Hematopoietic multipotent progenitor cell (in vitro differentiated cells): ENCODE data around the gene ADRM1. TPM values are rescaled to one million over a fixed set of nuclear protein-coding genes. Genes with fewer than 3 reads are reported as not detected.

Experiments used
- DNase-seq, 3 donors: peaks; one replicate each; pipeline ENCODE4 v3.0.0-alpha.2; 2011 to 2015; ENCODE audit warnings: low read depth in 2 of 3, low spot score in 2 of 3
- total RNA-seq: library from RNA; depleted of rRNA; stranded (reverse); fragments of >200 nt; gene quantifications from one replicate; pipeline ENCODE4 v1.2.3, GENCODE V29; 2012

The ADRM1 gene
- total RNA-seq, 1 donor: 90.5 TPM

DNA sequence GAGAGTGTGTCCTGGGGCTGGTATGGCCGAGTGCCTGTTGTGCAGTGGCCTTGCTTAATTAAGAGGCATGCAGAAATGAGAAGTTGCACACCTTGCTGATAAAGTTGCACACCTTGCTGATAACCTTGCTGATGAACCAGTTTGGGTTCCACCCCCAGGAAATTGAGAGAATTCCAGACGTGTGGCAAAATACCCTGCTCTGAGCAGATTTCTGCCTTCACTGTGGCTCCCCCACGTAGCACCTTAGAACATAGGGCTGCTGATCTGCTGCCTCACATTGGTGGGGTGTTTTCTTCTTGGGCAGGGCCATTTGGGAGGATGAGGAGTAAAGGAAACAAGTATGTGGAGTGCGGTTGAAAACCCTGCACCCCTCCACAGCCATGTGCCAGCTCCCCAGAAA is 22.5 kb upstream of the ADRM1 start:
- DNase-seq: no peak

DNA sequence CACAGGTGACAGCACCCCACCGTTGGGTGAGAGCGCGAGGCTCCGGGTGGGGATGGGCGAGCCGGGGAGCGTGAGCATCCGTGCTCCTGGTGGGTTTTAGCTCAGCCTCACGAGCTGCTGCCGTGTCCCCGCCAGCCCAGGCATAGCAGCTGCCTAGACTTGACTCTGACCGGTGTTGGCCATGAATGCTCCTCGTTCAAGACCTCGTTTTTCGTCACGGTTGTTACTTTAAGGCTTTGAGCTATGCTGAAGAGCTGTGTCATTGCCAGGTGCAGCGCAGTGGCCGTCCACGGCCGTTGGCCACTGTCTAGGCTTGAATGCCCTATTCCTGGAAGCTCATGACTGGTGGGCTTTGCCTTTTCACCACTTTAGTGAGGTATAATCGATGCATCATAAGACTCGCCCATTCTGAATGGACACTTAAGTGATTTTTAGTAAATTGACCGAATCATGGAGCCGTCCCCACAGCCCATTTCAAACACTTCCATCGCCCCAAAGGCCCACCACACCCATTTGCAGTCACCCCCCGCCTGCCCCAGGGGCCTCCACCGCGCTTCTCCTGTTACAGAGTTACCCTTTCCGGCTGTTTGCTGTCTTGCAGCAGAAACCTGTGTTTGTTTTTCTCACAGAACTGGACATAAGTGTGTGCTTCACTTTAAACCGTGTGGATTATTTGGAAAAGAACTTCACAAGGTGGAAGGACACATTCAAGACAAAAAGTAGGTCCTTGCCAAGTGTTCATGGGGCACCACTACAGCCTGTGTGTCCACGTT is 21.4 kb upstream of the ADRM1 start:
- DNase-seq: no peak

DNA sequence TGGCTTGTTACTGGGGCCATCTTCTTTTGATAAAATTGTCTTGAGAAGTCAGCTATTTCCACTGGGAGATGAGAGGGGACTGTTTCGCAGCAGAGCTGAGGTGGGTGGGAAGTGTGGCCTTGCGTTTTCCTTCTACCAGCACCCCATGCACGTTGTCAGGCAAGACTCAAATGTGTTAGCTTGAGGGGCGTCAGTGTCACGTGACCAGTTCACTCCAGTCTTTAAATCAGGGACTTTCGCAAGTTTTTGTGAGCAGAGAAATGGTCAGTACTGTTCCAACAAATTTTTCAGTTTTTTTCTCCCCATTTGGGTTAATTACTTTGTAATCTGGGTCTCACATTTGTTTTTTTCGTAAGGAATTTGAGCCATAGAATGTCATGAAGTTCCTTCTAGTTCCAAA is 20.7 kb upstream of the ADRM1 start:
- DNase-seq: no peak

DNA sequence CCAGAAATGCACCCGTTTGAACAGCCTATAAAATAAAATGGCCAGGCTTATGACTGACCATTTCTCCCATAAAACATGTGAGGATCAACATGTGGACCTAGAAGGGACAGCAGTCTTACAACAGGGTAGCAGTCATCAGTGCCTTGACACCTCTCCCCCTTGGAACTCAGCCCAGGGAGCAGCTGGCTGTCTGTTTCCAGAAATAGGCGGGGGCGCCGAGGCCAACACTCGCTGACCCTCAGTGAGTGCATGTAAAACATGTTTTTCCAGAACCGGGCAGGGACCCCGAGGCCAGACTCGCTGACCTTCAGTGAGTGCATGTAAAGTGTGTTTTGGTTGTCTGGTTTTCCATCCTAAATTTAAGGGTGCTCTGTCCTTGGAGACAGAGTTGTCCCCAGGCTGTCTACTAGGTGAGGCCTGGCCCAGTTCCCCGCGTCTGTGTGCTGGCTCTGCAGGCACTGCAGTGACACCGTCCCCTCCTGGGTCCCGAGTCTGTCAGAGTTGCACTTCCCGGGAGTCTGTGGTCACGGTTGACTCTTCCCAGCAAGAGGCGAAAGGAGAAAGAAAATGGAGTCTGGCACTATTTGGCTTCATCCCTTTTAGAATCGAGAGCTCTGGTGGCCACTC is 19.8 kb upstream of the ADRM1 start:
- no peak for DNase-seq

DNA sequence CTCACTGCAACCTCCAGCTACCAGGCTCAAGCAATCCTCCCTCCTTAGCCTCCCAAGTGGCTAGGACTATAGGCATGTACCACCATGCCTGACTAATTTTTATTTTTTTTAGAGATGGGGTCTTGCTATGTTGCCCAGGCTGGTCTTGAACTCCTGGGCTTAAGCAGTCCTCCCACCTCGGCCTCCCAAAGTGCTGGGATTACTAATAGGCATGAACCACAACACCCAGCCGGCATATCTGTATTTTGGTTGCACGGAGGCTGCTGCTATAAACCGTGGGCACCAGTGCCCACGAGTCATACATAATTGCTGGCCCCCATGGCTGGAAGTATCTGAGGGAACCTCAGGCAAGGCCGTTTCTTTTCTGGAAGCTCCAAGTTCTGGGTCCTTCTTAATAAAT is 18.3 kb upstream of the ADRM1 start:
- no peak for DNase-seq

DNA sequence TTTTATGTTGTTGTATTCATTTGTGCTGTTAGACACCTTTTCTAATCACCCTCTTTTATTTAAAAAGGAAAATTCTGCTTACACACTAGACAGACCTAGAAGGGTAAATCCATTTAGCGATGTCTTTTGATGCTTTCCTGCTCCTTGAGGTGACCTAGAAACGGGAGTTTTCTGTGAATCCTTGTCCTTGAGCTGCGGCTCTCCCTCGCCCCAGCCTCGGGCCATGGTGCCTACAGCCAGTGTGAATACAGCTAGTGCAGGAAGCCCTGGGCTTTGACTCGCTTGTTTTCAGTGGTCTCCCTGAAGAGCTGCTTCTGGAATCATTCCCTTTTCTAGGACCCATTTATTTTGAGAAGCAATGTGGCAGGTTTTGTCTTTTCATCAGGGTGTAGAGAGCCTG is 17.6 kb upstream of the ADRM1 start:
- DNase-seq: no peak

DNA sequence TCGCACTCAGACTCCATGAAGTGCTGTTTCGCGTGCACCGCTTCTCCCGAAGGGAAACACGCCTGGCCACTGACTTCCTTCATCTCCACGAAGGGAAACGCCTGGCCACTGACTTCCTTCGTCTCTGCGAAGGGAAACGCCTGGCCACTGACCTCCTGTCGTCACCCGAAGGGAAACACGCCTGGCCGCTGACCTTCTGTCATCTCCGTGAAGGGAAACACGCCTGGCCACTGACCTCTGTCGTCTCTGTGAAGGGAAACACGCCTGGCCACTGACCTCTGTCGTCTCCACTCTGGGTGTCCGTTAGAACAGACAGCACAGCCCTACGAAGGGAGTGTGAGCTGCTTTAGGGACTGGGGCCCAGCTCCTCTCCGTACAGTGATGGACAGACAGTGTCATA is 17.1 kb upstream of the ADRM1 start:
- DNase-seq: no peak

DNA sequence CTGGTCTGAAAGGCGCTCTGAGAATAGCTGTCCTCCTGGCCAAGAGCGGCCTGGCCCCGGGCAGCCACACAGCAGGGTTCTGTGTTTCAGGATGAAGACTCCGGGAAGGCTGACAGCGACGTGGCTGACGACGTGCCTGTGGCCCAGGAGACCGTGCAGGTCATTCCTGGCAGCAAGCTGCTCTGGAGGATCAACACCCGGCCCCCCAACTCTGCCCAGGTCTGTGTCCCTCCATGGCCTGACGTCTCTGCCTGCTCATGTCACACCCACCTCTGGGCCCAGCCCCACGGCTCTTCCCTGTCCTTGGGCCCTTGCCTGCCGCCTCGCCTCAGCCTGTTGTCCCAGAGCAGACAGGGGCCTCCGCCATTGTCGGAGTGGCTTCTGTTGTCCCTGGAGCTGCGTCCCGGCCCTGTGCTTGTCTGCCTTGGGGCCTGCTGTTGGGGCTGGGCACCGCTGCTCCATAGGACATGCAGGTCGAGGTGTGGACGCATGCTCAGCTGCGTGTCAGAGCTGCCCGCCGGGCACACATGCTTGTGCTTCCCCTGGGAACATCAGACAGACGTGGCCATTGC is 16.2 kb upstream of the ADRM1 start:
- no peak for DNase-seq

DNA sequence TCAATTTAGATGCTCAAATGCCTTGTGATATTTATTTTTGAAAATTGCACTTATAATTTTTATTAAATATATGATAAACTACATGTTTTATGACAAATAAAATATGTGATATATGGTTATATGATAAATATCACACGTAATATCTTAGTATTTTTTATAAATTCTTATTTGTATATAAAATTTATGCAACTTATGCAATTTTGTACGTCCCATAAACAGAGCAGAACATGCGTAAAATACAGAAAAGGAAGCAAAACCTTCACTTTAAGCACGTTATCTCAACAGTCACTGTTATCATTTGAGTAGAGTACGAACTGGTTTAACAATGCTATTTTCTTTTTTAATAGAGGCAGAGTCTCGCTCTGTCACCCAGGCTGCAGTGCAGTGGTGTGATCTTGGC is 15.7 kb upstream of the ADRM1 start:
- no peak for DNase-seq

DNA sequence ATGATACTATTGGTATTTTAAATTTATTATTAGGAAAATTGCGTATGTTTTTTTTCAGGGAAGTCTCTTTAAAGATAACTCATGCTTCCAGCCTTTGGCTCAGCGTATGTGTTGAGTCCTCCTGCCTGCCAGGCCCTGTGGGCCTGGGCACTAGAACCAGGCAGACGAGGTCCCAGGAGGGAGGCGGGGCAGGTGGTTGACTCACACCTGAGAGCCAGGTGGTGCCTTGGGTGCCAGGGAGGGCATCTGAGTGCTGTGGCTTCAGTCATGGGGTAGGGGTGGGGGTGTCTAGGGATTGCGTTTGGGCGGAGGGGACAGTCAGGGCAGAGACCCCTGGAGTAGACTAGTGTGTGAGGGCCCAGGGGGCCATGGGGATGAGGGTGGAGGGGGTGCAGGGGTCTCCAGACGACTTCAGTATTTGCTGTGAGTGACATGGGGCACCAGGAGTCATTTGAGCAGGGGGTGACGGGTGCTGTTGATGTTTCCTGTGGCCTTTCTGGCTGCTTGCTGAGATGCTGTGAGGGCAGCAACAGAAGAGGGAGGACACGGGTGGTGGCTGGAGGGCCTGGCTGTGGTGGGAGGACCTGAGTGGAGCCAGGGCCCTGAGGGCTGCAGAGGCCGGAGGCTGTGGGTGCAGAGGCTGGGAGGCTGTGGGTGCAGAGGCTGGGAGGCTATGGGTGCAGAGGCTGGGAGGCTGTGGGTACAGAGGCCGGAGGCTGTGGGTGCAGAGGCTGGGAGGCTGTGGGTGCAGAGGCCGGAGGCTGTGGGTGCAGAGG is 14.8 kb upstream of the ADRM1 start:
- DNase-seq: no peak

DNA sequence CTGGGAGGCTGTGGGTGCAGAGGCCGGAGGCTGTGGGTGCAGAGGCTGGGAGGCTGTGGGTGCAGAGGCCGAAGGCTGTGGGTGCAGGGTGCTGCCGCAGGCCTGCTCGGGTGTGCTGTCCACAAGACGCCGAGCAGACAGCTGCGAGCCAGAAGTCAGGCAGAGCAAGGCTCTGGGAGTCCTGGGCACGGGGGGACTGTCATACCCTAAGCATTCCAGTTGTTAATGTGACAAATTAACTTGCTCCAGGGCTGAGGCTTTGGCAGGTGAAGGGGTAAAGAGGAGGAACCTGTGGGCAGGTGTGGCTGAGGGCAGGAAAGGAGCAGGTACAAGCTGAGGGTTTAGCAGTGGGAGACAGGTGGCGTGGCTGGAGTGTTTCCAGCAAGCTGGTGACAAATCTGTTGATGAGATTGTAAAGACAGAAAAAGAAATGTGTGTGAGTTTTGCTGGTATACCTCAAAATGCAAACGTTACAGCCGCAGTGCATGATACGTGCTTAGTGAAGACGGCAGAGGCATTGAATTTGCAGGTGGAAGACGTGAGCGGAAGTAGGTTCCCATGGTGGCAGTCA is 14.2 kb upstream of the ADRM1 start:
- DNase-seq: no peak

DNA sequence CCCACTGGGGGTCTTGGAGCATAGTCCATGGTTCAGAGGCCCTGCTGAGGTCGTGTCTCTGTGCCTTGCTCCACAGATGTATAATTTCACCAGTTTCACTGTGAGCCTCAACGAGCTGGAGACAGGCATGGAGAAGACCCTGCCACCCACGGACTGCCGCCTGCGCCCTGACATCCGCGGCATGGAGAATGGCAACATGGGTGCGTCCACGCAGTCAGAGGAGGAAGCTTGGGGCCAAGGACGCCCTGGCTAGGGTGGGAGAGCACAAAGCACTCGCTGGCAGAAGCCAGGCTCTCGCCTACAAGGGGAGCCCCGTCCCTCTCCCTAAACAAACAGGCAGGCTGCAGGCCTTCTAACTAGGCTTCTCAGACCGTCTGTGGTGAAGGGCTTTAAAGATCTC is 13.7 kb upstream of the ADRM1 start:
- DNase-seq: no peak

DNA sequence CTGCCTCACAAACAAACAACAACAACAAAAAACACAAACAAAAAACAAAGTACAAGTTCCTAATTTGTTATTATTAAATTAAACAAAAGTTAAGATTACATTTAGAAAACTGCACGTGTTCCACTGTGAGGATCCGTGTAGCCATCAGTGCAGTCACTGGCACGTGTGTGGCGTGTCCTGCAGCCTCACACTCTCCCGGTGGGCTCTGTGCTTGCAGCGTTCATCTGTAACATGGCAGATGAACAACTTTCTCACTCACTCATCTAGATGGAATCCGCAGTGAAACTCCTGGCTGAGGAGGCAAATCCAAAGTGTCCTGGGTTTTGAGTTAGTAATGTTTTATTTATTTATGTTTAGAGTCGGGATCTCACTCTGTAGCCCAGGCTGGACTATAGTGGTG is 12.9 kb upstream of the ADRM1 start:
- no peak for DNase-seq

DNA sequence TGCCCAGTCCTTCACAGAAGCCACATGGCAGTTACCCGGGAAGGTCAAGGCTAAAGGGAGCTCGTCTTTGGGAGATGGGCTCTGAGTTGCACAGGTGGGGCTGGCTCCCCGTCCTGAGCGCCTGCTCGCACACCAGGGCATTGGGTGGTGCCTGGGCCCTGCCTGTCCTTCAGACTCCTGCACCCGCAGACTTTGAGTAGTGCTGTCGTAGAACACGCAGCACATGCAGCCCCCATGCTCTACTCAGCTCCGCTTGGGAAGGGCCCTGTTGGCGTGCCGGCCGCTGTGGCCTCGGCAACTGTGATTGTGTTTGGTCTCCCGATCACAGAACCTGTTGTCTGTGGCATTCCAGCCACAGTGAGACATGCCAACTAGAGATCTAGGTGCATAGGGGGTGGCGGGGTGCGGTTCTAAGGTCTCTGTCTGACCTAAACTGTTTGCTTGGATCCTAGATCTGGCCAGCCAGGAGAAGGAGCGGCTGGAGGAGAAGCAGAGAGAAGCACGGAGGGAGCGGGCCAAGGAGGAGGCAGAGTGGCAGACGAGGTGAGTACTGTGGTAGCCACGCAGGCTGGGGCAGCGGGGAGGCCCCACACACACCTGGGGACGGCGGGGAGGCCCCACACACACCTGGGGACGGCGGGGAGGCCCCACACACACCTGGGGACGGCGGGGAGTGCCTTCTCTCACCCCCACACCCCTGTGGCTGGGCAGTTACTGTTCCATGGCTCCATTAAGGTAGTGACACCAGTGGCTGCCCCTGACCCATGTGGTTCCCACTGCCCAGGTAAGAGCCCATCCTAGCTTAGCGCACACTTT is 11.3 kb upstream of the ADRM1 start:
- no peak for DNase-seq

DNA sequence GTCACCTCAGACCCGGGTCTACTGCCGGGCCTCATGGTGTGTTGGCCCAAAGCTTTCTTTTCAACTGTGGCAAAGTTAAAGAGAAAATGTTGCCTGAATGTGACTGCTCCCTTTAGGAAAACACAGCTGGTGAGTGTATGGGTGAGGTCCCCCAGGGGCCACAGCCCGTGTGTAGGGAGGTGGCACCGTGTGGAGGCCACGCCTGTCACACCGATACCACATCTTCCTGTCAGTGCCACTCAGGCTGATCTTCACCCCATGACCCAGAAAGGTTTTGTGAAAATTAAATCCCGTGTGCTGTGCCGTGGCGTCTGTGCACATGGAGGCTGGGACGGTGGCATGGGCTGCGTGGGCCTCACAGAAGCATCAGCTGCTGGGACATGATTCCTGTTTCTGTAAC is 10.7 kb upstream of the ADRM1 start:
- no peak for DNase-seq

DNA sequence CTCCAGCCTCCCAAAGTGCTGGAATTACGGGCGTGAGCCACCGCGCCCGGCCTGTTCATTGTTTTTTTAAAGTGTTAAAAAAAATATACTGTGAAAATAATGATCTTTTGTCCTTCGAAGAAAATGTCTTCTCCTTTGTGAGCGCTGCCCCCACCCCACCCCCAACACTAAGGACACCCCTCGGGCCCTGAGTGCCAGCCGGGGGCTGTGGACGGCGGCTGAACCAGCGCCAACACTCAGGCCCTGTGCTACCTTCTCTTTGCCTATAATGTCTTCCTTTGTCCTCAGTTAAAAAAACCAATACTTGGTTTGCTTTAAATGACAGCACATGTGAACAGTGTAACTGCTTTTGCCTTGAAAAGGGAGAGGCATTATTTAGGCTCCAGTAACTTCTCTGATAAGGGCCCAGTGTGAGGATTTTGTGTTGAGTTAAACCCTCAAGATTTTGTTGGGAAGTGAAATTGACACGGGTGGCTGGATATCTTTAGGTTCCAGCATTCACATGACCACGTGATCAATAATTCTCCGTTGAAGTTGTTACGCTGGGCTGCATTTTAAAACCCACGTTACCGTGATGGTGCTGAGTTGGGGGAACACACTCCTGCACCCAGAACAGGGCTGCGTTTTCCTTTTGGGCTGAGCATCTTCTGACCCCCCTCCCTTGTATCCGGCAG is 9.5 kb upstream of the ADRM1 start:
- no peak for DNase-seq

DNA sequence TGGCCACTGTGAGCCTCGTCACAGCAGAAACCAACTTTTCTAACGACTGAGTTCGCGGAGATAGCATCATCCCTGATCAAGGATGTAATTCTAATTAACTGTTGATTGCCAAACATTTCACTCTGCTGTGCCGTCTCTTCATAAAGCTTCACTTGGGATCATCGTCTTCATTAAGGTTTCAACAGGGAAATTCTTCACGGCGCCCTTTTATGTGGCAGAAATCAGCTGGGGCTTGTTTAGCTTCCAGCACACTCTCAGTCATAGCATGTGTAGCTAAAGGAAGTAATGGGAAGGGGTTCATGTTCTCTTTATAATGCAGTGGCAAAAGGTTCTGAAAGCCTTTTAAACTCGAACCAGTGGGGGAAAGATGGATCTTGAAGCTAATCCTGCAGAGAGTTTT is 8.9 kb upstream of the ADRM1 start:
- no peak for DNase-seq

DNA sequence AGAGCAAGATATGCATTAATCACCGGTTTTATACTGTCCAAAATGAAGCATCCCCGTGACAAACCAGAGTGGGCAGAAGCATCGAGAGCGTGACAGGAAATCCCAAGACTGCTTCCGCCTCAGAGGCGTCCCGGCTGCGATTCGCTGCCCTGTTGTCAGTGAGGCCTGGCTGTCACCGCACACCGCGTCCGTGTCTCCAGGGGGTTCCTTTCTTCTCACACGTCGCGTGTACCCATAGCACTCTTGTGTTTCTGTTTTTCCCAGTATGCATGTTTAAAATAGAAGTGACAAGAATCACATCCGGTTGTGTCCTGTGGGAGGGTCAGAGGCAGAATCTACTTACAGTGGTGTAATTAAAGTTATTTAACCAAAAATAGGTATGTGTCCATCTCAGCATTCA is 8.3 kb upstream of the ADRM1 start:
- no peak for DNase-seq

DNA sequence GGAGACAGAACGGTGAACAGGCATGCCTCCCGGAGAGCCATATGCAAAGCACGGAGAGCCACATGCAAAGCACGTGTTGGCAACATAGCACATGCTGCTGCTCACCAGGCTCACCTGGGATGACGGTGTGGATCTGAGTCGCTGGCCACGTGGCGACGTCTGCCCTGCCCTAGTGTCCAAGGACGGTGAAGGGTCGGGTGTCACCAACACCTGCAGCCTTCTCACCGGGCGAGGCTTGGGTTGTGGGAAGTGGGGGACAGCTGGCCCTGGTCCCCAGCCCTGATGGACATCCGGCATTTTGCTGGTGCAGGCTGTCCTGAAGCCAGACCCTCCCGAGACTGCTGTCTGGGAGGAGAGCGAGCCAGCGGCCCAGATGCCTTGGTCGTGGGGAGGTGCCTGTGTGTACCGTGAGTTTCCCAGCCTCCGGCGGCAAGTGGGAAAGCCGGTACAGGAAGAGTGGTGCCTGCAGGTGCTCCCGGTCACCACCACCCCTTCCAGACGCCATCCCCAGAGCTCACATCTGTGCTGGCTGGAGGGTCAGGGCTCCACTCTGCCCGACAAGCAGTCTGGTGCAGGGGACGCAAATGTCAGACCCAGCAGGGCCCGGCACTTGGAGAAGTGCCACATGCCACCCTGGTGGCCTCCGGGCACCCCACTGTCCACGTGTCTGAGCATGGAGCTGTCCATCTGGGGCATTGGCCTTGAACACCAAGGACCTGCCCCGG is 5.9 kb upstream of the ADRM1 start:
- DNase-seq: no peak
